Esophagus muscularis mucosa (tissue), 4 donors: ENCODE results near the gene GAS2L2. TPM values are rescaled to one million over a fixed set of nuclear protein-coding genes. Genes with fewer than 3 reads are reported as not detected.

Experiments used
- DNase-seq: peaks from one replicate; pipeline ENCODE4 v3.0.0-alpha.2; 2017; ENCODE audit errors: extremely low spot score
- H3K27ac ChIP-seq, 4 donors: fragments of 200-600 bp; sonication (generic); replicated peaks in 1 of 4; 1 replicate in 3 of 4; 2 replicates in 1 of 4; pipeline ENCODE4 v1.5.1; 2016 to 2019; ENCODE audit warnings: mild to moderate bottlenecking in 1 of 4
- H3K27me3 ChIP-seq, 4 donors: fragments of 200-600 bp; sonication (generic); one replicate each; pipeline versions ENCODE4 v1.5.1 to v1.6.0; 2016 to 2019
- H3K36me3 ChIP-seq, 4 donors: fragments of 200-600 bp; sonication (generic); one replicate each; pipeline ENCODE4 v1.5.1; 2016 to 2019
- H3K4me1 ChIP-seq, 4 donors: fragments of 200-600 bp; sonication (generic); one replicate each; pipeline ENCODE4 v1.5.1; 2016 to 2019
- H3K4me3 ChIP-seq, 4 donors: fragments of 200-600 bp; sonication (generic); 1 replicate in 2 of 4; 2 replicates in 2 of 4; pipeline ENCODE4 v1.5.1; 2016 to 2019; ENCODE audit warnings: mild to moderate bottlenecking in 4 of 4, moderate library complexity in 1 of 4
- H3K9me3 ChIP-seq, 4 donors: fragments of 200-600 bp; sonication (generic); 1 replicate in 3 of 4; 2 replicates in 1 of 4; pipeline ENCODE4 v1.5.1; 2016 to 2019
- EP300 ChIP-seq: sonication (generic); formaldehyde crosslinking; IDR thresholded peaks from one replicate; pipeline ENCODE4 v1.6.1; 2017; ENCODE audit warnings: antibody characterized with exemption
- POLR2A ChIP-seq: fragments of 450-650 bp; IDR thresholded peaks from one replicate; pipeline ENCODE4 v1.6.1; 2017; ENCODE audit warnings: antibody characterized with exemption, moderate library complexity, mild to moderate bottlenecking, low read depth
- POLR2AphosphoS5 ChIP-seq, 2 donors: sonication (generic); formaldehyde crosslinking; IDR thresholded peaks; one replicate each; pipeline ENCODE4 v1.6.1; 2017; ENCODE audit warnings: antibody characterized with exemption in 2 of 2
- WGBS: methylation state at CpG from one replicate; pipeline ENCODE4 v1.1.5; 2018; 5-methylcytosine and 5-hydroxymethylcytosine counted together
- intact Hi-C: fragments of 100-400 bp; cut with DNase I; formaldehyde crosslinking; loops from one replicate; pipeline ENCODE4 v1.15.1; 2023
- total RNA-seq, 4 donors: library from RNA; depleted of rRNA; stranded (reverse); fragments of >200 nt; gene quantifications; one replicate each; pipeline versions ENCODE4 v1.1.0 to v1.2.1, GENCODE V29; 2016
- TF ChIP-seq, protein P1 (sequence below), 3 experiments: fragments of 200-600 bp in 2 of 3; fragments of 450-650 bp in 1 of 3; sonication (generic) in 2 of 3; IDR thresholded peaks; one replicate each; pipeline ENCODE4 v1.5.1; 2017 to 2019; ENCODE audit warnings: antibody characterized with exemption in 3 of 3, mild to moderate bottlenecking in 2 of 3, moderate library complexity in 1 of 3

The GAS2L2 gene
- total RNA-seq, 4 donors from 2014 or later: 0.42 to 0.80 (median 0.48) TPM

DNA sequence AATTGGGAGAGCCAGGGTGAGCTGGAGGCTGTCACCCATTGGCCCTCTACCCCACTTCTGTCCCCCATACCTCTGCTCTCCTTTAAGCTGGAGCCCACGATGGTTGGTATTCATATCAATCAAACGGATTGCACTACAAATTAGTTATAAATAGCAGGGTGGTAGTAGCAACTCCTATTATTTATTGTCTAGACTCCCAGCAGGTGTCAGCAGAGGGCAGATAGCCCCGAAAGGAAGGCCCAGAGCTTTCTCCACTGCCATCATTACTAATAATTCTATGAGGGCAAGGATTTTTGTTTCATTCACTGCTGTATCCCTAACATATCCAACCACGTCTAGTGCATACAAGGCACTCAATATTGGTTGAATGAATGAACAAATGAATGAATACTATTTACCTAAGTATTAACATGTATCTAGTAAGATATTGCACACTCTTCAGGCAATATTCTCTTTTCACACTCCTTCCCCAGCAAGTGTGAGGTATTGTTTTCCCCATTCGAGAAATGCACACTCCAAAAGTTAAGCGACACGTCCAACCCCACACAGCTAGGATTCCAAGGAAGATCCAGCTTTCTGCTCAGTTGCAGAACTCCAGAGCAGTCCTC is 14.0 kb upstream of the GAS2L2 start:
- intact Hi-C loops: no loop called here
- 37% methylated on average over 7 of the region's 7 CpGs for whole genome bisulfite sequencing

DNA sequence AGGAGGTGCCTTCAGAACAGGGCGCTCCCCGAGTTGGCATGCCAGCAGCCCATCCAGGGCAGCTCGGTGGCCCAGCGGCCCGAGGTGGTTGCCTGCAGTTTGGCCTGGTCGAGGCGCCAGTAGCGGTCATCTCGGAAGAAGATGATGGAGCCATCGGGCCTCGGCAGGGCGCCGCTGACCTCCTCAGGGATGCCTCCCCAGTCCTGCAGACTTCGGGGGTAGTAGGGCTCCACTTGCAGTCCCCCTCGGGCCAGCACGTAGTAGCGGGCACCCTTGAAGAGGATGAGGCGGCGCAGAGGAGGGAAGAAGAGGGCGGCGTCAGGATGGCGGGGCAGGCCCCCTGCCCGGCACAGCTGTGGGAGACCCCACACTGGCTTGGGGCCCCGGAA is 13.4 kb upstream of the GAS2L2 start:
- TF ChIP-seq POLR2AphosphoS5 (IDR thresholded peaks at IDR 0.05) (no peak), POLR2A (no peak), EP300 (no peak)
- TF ChIP-seq, protein P1, sequence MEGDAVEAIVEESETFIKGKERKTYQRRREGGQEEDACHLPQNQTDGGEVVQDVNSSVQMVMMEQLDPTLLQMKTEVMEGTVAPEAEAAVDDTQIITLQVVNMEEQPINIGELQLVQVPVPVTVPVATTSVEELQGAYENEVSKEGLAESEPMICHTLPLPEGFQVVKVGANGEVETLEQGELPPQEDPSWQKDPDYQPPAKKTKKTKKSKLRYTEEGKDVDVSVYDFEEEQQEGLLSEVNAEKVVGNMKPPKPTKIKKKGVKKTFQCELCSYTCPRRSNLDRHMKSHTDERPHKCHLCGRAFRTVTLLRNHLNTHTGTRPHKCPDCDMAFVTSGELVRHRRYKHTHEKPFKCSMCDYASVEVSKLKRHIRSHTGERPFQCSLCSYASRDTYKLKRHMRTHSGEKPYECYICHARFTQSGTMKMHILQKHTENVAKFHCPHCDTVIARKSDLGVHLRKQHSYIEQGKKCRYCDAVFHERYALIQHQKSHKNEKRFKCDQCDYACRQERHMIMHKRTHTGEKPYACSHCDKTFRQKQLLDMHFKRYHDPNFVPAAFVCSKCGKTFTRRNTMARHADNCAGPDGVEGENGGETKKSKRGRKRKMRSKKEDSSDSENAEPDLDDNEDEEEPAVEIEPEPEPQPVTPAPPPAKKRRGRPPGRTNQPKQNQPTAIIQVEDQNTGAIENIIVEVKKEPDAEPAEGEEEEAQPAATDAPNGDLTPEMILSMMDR (IDR thresholded peaks at IDR 0.05): no peak
- Histone ChIP-seq H3K27me3 (no peaks in the 10 kb centered on the region), H3K27ac (no peak overlapping the region), H3K4me3 (no peak overlapping the region), H3K9me3 (no peaks in the 10 kb centered on the region), H3K4me1 (peaks cover 10 to 46% (median 40%) of the 10 kb centered on the region in 4 donors), H3K36me3 (no peaks in the 10 kb centered on the region)
- DNase-seq: no peak
- 92% methylated on average over 9 of the region's 24 CpGs for WGBS
- intact Hi-C loops: no loop called here

More for the DNA sequence above, 14.0 kb upstream of the GAS2L2 start:
- TF ChIP-seq, protein P1 (IDR thresholded peaks at IDR 0.05): peak; percentile 50 to 74 (median 55)
- no peak for TF ChIP-seq POLR2AphosphoS5 (IDR thresholded peaks at IDR 0.05)
- Histone ChIP-seq H3K27ac (no peak overlapping the region), H3K4me3 (no peak overlapping the region), H3K27me3 (no peaks in the 10 kb centered on the region), H3K36me3 (no peaks in the 10 kb centered on the region), H3K4me1 (peaks cover 10 to 49% (median 40%) of the 10 kb centered on the region in 4 donors), H3K9me3 (no peaks in the 10 kb centered on the region)
- no peak for DNase-seq

DNA sequence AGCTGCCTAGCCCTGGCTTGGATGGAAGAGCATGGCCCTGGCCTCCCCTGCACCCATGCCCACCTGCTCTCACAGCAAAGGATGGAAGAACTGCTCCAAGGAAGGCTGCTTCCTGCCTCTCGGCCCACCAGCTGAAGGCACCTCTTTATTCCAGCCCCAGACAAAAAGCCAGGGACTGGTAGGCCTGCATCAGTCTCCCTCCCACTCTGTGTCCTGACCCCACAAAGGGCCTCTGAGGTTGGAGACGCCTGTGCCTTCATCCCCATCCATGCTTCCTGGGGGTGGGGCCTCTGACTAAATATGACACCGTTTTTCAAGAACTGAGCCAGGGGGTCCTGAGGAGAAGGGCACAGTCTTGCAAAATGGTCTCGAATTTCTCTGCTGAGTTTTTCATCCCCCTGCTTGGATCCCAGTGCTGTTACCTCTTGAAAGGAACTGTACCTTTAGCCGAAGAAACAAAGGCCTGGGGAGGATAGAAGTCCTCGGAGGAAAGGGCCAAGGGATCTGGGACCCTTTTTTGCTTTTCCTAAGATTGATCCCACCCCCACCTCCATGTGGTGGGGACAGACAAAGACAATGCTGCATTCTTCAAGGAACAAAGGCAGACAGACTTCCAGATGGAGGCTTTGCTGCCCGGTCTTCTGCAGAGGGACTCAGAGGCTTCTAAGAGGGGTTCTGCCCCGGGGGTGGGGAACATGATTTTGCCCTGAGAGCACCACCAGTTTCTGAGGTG is 12.9 kb upstream of the GAS2L2 start:
- Histone ChIP-seq H3K4me1 (peaks cover 10 to 46% (median 40%) of the 10 kb centered on the region in 4 donors), H3K36me3 (no peaks in the 10 kb centered on the region), H3K4me3 (no peak overlapping the region), H3K27me3 (no peaks in the 10 kb centered on the region), H3K27ac (peak overlapping the region in 1 of 4 donors; percentile 79), H3K9me3 (no peaks in the 10 kb centered on the region)
- no peak for TF ChIP-seq POLR2A
- TF ChIP-seq EP300: no peak
- TF ChIP-seq, protein P1 (IDR thresholded peaks at IDR 0.05): no peak
- no peak for TF ChIP-seq POLR2AphosphoS5 (IDR thresholded peaks at IDR 0.05)
- intact Hi-C loops: loop anchor here (2.0 kb wide), 1 partner anchor 39 kb away; no protein-coding TSS in a partner anchor
- no peak for DNase-seq
- WGBS: 79% methylated on average over 8 of the region's 8 CpGs

DNA sequence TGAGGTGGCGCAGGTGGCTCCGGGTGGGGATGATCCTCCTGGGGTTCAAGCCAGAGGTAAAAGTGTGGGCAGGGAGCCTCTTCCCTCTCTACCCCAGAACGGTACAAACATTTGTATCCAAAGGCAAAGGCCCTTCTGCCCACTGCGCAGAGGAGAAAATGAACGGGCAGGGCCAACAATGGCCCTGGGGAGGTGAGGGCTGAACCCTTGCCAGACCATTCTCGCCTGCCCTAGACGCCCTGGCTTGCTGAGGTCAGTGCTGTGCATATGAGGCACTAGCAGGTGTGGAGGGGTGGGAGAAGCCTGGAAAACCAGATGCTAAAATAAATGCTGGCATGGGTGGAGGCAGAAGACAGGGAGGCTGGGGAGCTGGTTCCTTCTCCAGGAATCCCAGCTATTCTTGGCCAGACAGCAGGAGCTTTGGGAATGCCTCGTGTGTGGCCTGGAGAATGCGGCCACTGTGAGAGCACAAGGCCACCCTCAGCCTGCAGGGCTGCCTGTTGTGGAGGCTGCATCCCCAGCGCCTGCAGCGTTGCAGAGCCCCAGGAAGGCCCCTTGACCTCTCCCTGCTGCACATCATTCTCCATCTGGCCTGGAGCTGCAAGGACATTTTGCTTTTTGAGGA is 12.2 kb upstream of the GAS2L2 start:
- Histone ChIP-seq H3K4me1 (peaks cover 10 to 46% (median 40%) of the 10 kb centered on the region in 4 donors), H3K27me3 (no peaks in the 10 kb centered on the region), H3K36me3 (no peaks in the 10 kb centered on the region), H3K27ac (peak overlapping the region; percentile 62 to 79 (median 66)), H3K4me3 (peak overlapping the region in 1 of 4 donors; percentile 64), H3K9me3 (no peaks in the 10 kb centered on the region)
- DNase-seq: no peak
- intact Hi-C loops: loop anchor here (2.0 kb wide), 1 partner anchor 40 kb away; no protein-coding TSS in a partner anchor
- WGBS: 60% methylated on average over 9 of the region's 11 CpGs
- TF ChIP-seq POLR2A: no peak
- TF ChIP-seq EP300: no peak
- peak in 1 of 2 donors; percentile 25 for TF ChIP-seq POLR2AphosphoS5 (IDR thresholded peaks at IDR 0.05)
